Panc1 (cell line): ENCODE measurements around the gene CEP170B. TPM values are rescaled to one million over a fixed set of nuclear protein-coding genes. Genes with fewer than 3 reads are reported as not detected.

Source experiments
- ATAC-seq: fragments of 200-7000 bp; cut with Tn5 transposase; 2 replicates; pipeline ENCODE4 v1.9.1; 2020; ENCODE audit warnings: mild to moderate bottlenecking, moderate library complexity
- BruUV-seq: library from RNA; stranded (reverse); fragments of 400-500 nt; replicated peaks from 2 replicates; lab custom pipeline; 2021; lab: Mats Ljungman, UMichigan
- CTCF ChIA-PET: fragments of 300-600 bp; sonication (Branson Sonifier 250); formaldehyde crosslinking; loops from one replicate; lab custom pipeline; 2022; ENCODE audit warnings: antibody characterized with exemption; lab: Charles Lee
- POLR2A ChIA-PET: fragments of 300-600 bp; sonication (Branson Sonifier 250); formaldehyde crosslinking; loops from one replicate; lab custom pipeline; 2022; ENCODE audit warnings: antibody characterized with exemption; lab: Charles Lee
- DNase-seq: peaks from one replicate; pipeline ENCODE4 v3.0.0-alpha.2; 2010; ENCODE audit warnings: low read depth, low spot score
- H3K27ac ChIP-seq: 2 replicates; pipeline ENCODE4 v1.5.1; 2011; ENCODE audit warnings: mild to moderate bottlenecking, low read length, inconsistent platforms
- H3K27me3 ChIP-seq: fragments of 200-500 bp; sonication (Bioruptor generic); 2 replicates; pipeline ENCODE4 v1.6.0; 2014; ENCODE audit warnings: low read length, inconsistent platforms; ENCODE audit not compliant: control insufficient read depth, insufficient read depth
- H3K36me3 ChIP-seq: fragments of 200-500 bp; sonication (Bioruptor generic); 2 replicates; pipeline ENCODE4 v1.5.1; 2014; ENCODE audit warnings: inconsistent platforms, mild to moderate bottlenecking, low read length, moderate library complexity; ENCODE audit not compliant: control insufficient read depth, insufficient read depth
- H3K4me1 ChIP-seq: 2 replicates; pipeline ENCODE4 v1.5.1; 2011; ENCODE audit warnings: inconsistent platforms, mild to moderate bottlenecking, low read length, moderate library complexity; ENCODE audit not compliant: control insufficient read depth, insufficient read depth
- H3K4me3 ChIP-seq, 2 experiments: 2 replicates each; pipeline ENCODE4 v1.5.1; 2011 to 2012; ENCODE audit warnings: low read depth in 2 of 2, low read length in 2 of 2, mild to moderate bottlenecking in 2 of 2, inconsistent platforms in 1 of 2, moderate library complexity in 1 of 2
- H3K9me3 ChIP-seq: fragments of 200-500 bp; sonication (Bioruptor generic); 2 replicates; pipeline ENCODE4 v1.5.1; 2014; ENCODE audit warnings: low read depth, mild to moderate bottlenecking, inconsistent platforms, low read length, moderate library complexity; ENCODE audit not compliant: control insufficient read depth, insufficient read depth
- CTCF ChIP-seq: fragments of 450-650 bp; IDR thresholded peaks from 2 replicates; pipeline ENCODE4 v1.5.1; 2017; ENCODE audit warnings: mild to moderate bottlenecking
- POLR2AphosphoS5 ChIP-seq: IDR thresholded peaks from 2 replicates; pipeline ENCODE4 v1.6.1; 2012; ENCODE audit warnings: mild to moderate bottlenecking, low read depth, low read length, moderate library complexity
- REST ChIP-seq, 2 experiments: IDR thresholded peaks; 2 replicates each; pipeline ENCODE4 v1.6.1; 2011 to 2012; ENCODE audit warnings: low read depth in 2 of 2, control low read depth in 1 of 2, low read length in 1 of 2, mild to moderate bottlenecking in 1 of 2, moderate library complexity in 1 of 2; ENCODE audit not compliant: insufficient read depth in 1 of 2
- SIN3A ChIP-seq: IDR thresholded peaks from 2 replicates; pipeline ENCODE4 v1.6.1; 2012; ENCODE audit warnings: low read depth, mild to moderate bottlenecking, low read length, moderate library complexity, borderline replicate concordance; ENCODE audit not compliant: insufficient read depth
- TCF7L2 ChIP-seq: IDR thresholded peaks from 2 replicates; pipeline ENCODE4 v1.6.1; 2011; ENCODE audit warnings: mild to moderate bottlenecking, low read depth, low read length, inconsistent platforms
- in situ Hi-C: cut with HindIII; loops from 2 replicates; pipeline ENCODE4 v1.10.0; 2016; ENCODE audit warnings: low sequenced_read_pairs, low pct_unique_long_range_greater_than_20kb
- intact Hi-C: fragments of 100-400 bp; cut with micrococcal nuclease; formaldehyde crosslinking; loops from one replicate; pipeline ENCODE4 v1.10.0; 2022; ENCODE audit not compliant: unreplicated experiment
- total RNA-seq: library from RNA; stranded (reverse); gene quantifications from one replicate; pipeline ENCODE4 v1.2.1, GENCODE V29; 2021; ENCODE audit not compliant: unreplicated experiment

Gene CEP170B
- total RNA-seq, 1 experiment from 2014 or later = 17.8 TPM

- no peaks in the 10 kb centered on the region for H3K36me3 ChIP-seq
- peaks cover 3% of the 10 kb centered on the region for H3K4me1 ChIP-seq
- ChIA-PET CTCF (no interaction called here), POLR2A (no interaction called here)
- no peak for TF ChIP-seq CTCF
- TF ChIP-seq TCF7L2 = no peak
- TF ChIP-seq SIN3A = no peak
- TF ChIP-seq REST (IDR thresholded peaks at IDR 0.05; ENCODE audit: insufficient read depth in 1 of 2, low read depth in 2 of 2, low read length in 1 of 2) = no peak
- no TSS peak for BruUV-seq
- ATAC-seq (no peak), DNase-seq (no peak)
- intact Hi-C loops (loop anchor here (5.0 kb wide), 1 partner anchor 70 kb away; no protein-coding TSS in a partner anchor), in situ Hi-C loops (no loop called here)
- no peak overlapping the region for H3K27ac ChIP-seq
- H3K4me3 ChIP-seq = no peak overlapping the region
- H3K27me3 ChIP-seq = no peaks in the 10 kb centered on the region
- no peaks in the 10 kb centered on the region for H3K9me3 ChIP-seq
These were observed 32.5 kb downstream of the CEP170B start for GRCh38 chr14:104897330-104898194.

GRCh38 chr14:104898195-104898558 lies 33.1 kb downstream of the CEP170B start:
- ATAC-seq = no peak
- H3K36me3 ChIP-seq = no peaks in the 10 kb centered on the region
- no TSS peak for BruUV-seq
- intact Hi-C loops (loop anchor here (5.0 kb wide), 1 partner anchor 69 kb away; no protein-coding TSS in a partner anchor), in situ Hi-C loops (no loop called here)
- no peaks in the 10 kb centered on the region for H3K9me3 ChIP-seq
- H3K27me3 ChIP-seq = no peaks in the 10 kb centered on the region
- no peak overlapping the region for H3K4me3 ChIP-seq
- TF ChIP-seq SIN3A = no peak
- TF ChIP-seq CTCF = no peak
- TF ChIP-seq REST (IDR thresholded peaks at IDR 0.05; ENCODE audit: insufficient read depth in 1 of 2, low read depth in 2 of 2, low read length in 1 of 2) = no peak
- no peak for TF ChIP-seq POLR2AphosphoS5
- TF ChIP-seq TCF7L2 = no peak
- no peak for DNase-seq
- peaks cover 3% of the 10 kb centered on the region for H3K4me1 ChIP-seq
- CTCF ChIA-PET = no interaction called here
- H3K27ac ChIP-seq = no peak overlapping the region
- POLR2A ChIA-PET = no interaction called here
